Fibroblast of skin of abdomen (primary cell): ENCODE measurements around the gene ARAP3.

Experiments
- DNase-seq: peaks from one replicate; pipeline ENCODE4 v3.0.0-alpha.2; 2013

ARAP3 gene

GRCh38 chr5:141639357-141640050 lies 42.5 kb downstream of the ARAP3 start:
- DNase-seq, result no peak

- DNase-seq, result no peak
Measured at GRCh38 chr5:141638771-141639170, 43.3 kb downstream of the ARAP3 start.

GRCh38 chr5:141637767-141638419 lies 44.1 kb downstream of the ARAP3 start:
- DNase-seq, result peak; percentile 56

GRCh38 chr5:141637123-141637766 lies 44.8 kb downstream of the ARAP3 start:
- no peak for DNase-seq

GRCh38 chr5:141636413-141637122 lies 45.5 kb downstream of the ARAP3 start, which contains the start of the genes HDAC3 and RELL2:
TSS of gene HDAC3 (minus strand) at chr5:141636849. CDS start at chr5:141636790, 59 bp downstream.
TSS of gene RELL2 (plus strand) at chr5:141636997. CDS start at chr5:141638226, 1,229 bp downstream.
- DNase-seq, result peak; percentile 88

GRCh38 chr5:141636106-141636412 lies 46.0 kb downstream of the ARAP3 start:
- DNase-seq, result no peak

- DNase-seq, result no peak
Measured at GRCh38 chr5:141635646-141636045, 46.4 kb downstream of the ARAP3 start.

GRCh38 chr5:141634720-141635119 lies 47.3 kb downstream of the ARAP3 start:
- no peak for DNase-seq

GRCh38 chr5:141633871-141634561 lies 48.0 kb downstream of the ARAP3 start:
- no peak for DNase-seq

GRCh38 chr5:141632650-141633049 lies 49.4 kb downstream of the ARAP3 start:
- no peak for DNase-seq

- no peak for DNase-seq
Measured at GRCh38 chr5:141630570-141631140, 51.4 kb downstream of the ARAP3 start.

- DNase-seq, result peak; percentile 59
Measured at GRCh38 chr5:141628175-141628788, 53.7 kb downstream of the ARAP3 start.

- DNase-seq, result no peak
Measured at GRCh38 chr5:141623611-141624010, 58.4 kb downstream of the ARAP3 start.

- no peak for DNase-seq
Measured at GRCh38 chr5:141623186-141623585, 58.8 kb downstream of the ARAP3 start.

GRCh38 chr5:141618804-141619554 lies 63.1 kb downstream of the ARAP3 start, which contains the start of gene DIAPH1:
TSS of gene DIAPH1 (minus strand) at chr5:141619000. CDS start at chr5:141618914, 86 bp downstream.
- DNase-seq, result peak; percentile 96

GRCh38 chr5:141618030-141618803 lies 63.8 kb downstream of the ARAP3 start:
- DNase-seq, result peak; percentile 18

- DNase-seq, result no peak
Measured at GRCh38 chr5:141617682-141618029, 64.4 kb downstream of the ARAP3 start.

- DNase-seq, result no peak
Measured at GRCh38 chr5:141617128-141617527, 64.9 kb downstream of the ARAP3 start.

- no peak for DNase-seq
Measured at GRCh38 chr5:141615991-141616720, 65.9 kb downstream of the ARAP3 start.
